HepG2 (cell line): ENCODE data around the gene GUCY2D. TPM values are rescaled to one million over a fixed set of nuclear protein-coding genes. Genes with fewer than 3 reads are reported as not detected.
A peak's percentile ranks its signal among the peaks of the same experiment; 100 is the strongest.

Experiments
- CEBPB ChIP-seq: IDR thresholded peaks from 2 replicates; pipeline ENCODE4 v1.6.1; 2011; ENCODE audit warnings: low read depth, low read length, improper control_type of control experiment, borderline replicate concordance
- HNF4A ChIP-seq: sonication (generic); formaldehyde crosslinking; IDR thresholded peaks from 2 replicates; pipeline ENCODE4 v1.4.0; 2020; ENCODE audit warnings: missing genetic modification reagents
- HNF4G ChIP-seq, 2 experiments: sonication (generic) in 1 of 2; formaldehyde crosslinking in 1 of 2; IDR thresholded peaks; 2 replicates each; pipeline versions ENCODE4 v1.4.0 to v1.6.1; 2011 to 2020; ENCODE audit warnings: borderline replicate concordance in 2 of 2, low read depth in 2 of 2, mild to moderate bottlenecking in 2 of 2, low read length in 1 of 2, missing genetic modification reagents in 1 of 2, moderate library complexity in 1 of 2
- HOXD1 ChIP-seq: sonication (generic); formaldehyde crosslinking; IDR thresholded peaks from 2 replicates; pipeline ENCODE4 v1.5.0; 2020; ENCODE audit warnings: missing genetic modification reagents
- LCORL ChIP-seq, 2 experiments: fragments of 450-650 bp in 1 of 2; sonication (generic) in 1 of 2; formaldehyde crosslinking in 1 of 2; IDR thresholded peaks; 2 replicates each; pipeline versions ENCODE4 v1.5.0 to v1.6.1; 2017 to 2020; ENCODE audit warnings: antibody characterized with exemption in 1 of 2, missing genetic modification reagents in 1 of 2
- MAX ChIP-seq: IDR thresholded peaks from 2 replicates; pipeline ENCODE4 v1.6.1; 2012; ENCODE audit warnings: inconsistent platforms
- MEIS1 ChIP-seq: sonication (generic); formaldehyde crosslinking; IDR thresholded peaks from 2 replicates; pipeline ENCODE4 v1.9.0; 2021; ENCODE audit warnings: mild to moderate bottlenecking, missing genetic modification reagents, moderate library complexity, borderline replicate concordance
- MYC ChIP-seq: sonication (generic); formaldehyde crosslinking; IDR thresholded peaks from 2 replicates; pipeline ENCODE4 v1.9.0; 2021; ENCODE audit warnings: missing genetic modification reagents, borderline replicate concordance
- NR2F6 ChIP-seq, 2 experiments: IDR thresholded peaks; 2 replicates each; pipeline ENCODE4 v1.6.1; 2016; ENCODE audit warnings: antibody characterized with exemption in 1 of 2, mild to moderate bottlenecking in 1 of 2
- RBM39 ChIP-seq: fragments of 200-400 bp; formaldehyde crosslinking; IDR thresholded peaks from one replicate; pipeline ENCODE4 v1.6.1; 2018; ENCODE audit warnings: antibody characterized with exemption, mild to moderate bottlenecking, low read depth, low read length; ENCODE audit not compliant: poor library complexity, severe bottlenecking
- RNF2 ChIP-seq: fragments of 450-650 bp; conservative IDR thresholded peaks from 2 replicates; pipeline ENCODE4 v1.6.1; 2016; ENCODE audit warnings: low read depth
- SNAPC4 ChIP-seq: sonication (generic); formaldehyde crosslinking; IDR thresholded peaks from 2 replicates; pipeline ENCODE4 v1.4.0; 2020; ENCODE audit warnings: mild to moderate bottlenecking, missing genetic modification reagents
- TFAP4 ChIP-seq: sonication (generic); IDR thresholded peaks from 2 replicates; pipeline ENCODE4 v1.6.1; 2016; ENCODE audit warnings: low read depth, borderline replicate concordance
- polyA plus RNA-seq, 8 experiments: library from polyadenylated mRNA; depleted of rRNA in 3 of 8; stranded (reverse) in 7 of 8; unstranded in 1 of 8; fragments of >200 nt; fragmentation: Illumina TruSeq in 4 of 8; extraction: Trizol in 4 of 8; gene quantifications; 2 replicates each; pipeline versions ENCODE4 v1.2.1 to v1.2.3, GENCODE V29; 2011 to 2016; ENCODE audit warnings: low read depth in 4 of 8, missing spikeins in 1 of 8, mixed read lengths in 1 of 8; ENCODE audit not compliant: insufficient read depth in 1 of 8
- total RNA-seq, 5 experiments: library from RNA; depleted of rRNA; stranded (reverse); fragments of >200 nt; fragmentation: Illumina TruSeq; extraction: Trizol; gene quantifications; 2 replicates each; pipeline ENCODE4 v1.2.3, GENCODE V29; 2016; ENCODE audit warnings: low read depth in 1 of 5

GUCY2D gene
- total and polyA plus RNA-seq, 2 of the 13 experiments (the other 11 are each of a cell fraction or from before 2014, with no cell fraction given): not detected

GRCh38 chr17:8031261-8031661 lies 28.8 kb downstream of the GUCY2D start (continued):
- TF ChIP-seq RNF2 (no peak), MYC (CRISPR knock-in tag) (peak; percentile 39; the same call in 1 of the 2 replicates), SNAPC4 (CRISPR knock-in tag) (no peak), HOXD1 (CRISPR knock-in tag) (peak; percentile 73; the same call in 1 of the 2 replicates), HNF4A (peak; percentile 76), MAX (peak; percentile 43; the same call in 1 of the 2 replicates), CEBPB (peak; percentile 34; the same call in 1 of the 2 replicates), HNF4G (IDR thresholded peaks at IDR 0.05; ENCODE audit: borderline replicate concordance, low read depth, low read length) (no peak), HNF4G (CRISPR knock-in tag; IDR thresholded peaks at IDR 0.05; ENCODE audit: borderline replicate concordance, low read depth) (0 out of 2 replicates have a peak, but pooled peaks have one; percentile 25), TFAP4 (peak; percentile 12; the same call in 1 of the 2 replicates), NR2F6 (IDR thresholded peaks at IDR 0.05) (peak; percentile 41; the same call in 1 of the 2 replicates), NR2F6 (CRISPR knock-in tag; IDR thresholded peaks at IDR 0.05) (peak; percentile 35; the same call in 1 of the 2 replicates), LCORL (IDR thresholded peaks at IDR 0.05) (no peak), LCORL (CRISPR knock-in tag; IDR thresholded peaks at IDR 0.05) (no peak; the same call in 1 of the 2 replicates), RBM39 (no peak), MEIS1 (CRISPR knock-in tag) (peak; percentile 19; the same call in 1 of the 2 replicates)
